ENCODE data around the gene USP9X. TPM values are rescaled to one million over a fixed set of nuclear protein-coding genes. Genes with fewer than 3 reads are reported as not detected.

The USP9X gene
- total and polyA plus RNA-seq, 8 donors = 6.3 to 55.2 (median 31.3) TPM

DNA sequence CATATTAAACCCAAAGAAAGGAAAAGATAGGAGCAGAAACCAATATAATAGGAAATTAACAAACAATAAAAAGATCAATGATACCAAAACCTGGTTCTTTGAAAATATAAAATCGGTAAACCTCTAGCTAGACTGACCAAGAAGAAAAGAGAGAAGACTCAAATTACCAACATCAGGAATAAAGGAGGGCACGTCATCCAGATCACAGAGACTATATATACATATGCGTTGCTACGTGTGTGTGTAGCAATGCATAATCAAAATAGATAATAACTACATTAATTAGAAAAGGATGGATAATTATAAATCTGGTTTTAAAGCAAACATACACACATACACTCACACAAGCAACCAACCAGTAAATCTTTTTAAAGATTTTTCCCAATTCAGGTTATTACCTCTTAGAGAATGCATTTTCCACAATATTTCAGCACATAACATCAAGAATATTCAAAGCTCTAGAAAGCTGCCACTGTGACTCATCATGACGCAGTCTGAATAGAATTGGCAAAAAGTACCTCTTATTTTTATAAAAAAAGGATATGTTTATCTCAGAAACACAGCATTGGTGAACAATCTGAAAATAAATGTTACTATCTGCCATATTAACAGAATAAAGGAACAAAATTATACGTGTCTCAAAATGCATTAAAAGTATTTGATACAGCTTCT, 41.4 kb upstream of the USP9X start:
- intact Hi-C loops (cut with DNase I) = no loop called here
- no peak overlapping the region for H3K27ac ChIP-seq
- no peaks in the 10 kb centered on the region for H3K9me3 ChIP-seq
- H3K4me3 ChIP-seq = no peak overlapping the region
- DNase-seq (no peak), ATAC-seq (no peak), FAIRE-seq (no peak)
- H3K4me1 ChIP-seq = no peaks in the 10 kb centered on the region
- TF ChIP-seq, protein P1, sequence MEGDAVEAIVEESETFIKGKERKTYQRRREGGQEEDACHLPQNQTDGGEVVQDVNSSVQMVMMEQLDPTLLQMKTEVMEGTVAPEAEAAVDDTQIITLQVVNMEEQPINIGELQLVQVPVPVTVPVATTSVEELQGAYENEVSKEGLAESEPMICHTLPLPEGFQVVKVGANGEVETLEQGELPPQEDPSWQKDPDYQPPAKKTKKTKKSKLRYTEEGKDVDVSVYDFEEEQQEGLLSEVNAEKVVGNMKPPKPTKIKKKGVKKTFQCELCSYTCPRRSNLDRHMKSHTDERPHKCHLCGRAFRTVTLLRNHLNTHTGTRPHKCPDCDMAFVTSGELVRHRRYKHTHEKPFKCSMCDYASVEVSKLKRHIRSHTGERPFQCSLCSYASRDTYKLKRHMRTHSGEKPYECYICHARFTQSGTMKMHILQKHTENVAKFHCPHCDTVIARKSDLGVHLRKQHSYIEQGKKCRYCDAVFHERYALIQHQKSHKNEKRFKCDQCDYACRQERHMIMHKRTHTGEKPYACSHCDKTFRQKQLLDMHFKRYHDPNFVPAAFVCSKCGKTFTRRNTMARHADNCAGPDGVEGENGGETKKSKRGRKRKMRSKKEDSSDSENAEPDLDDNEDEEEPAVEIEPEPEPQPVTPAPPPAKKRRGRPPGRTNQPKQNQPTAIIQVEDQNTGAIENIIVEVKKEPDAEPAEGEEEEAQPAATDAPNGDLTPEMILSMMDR (IDR thresholded peaks at IDR 0.05) = no peak
- peaks cover 0 to 14% (median 7%) of the 10 kb centered on the region in 4 donors for H3K27me3 ChIP-seq
- WGBS, 2 donors = 78 to 83% methylated on average over 6 of the region's 6 CpGs
- no peaks in the 10 kb centered on the region for H3K36me3 ChIP-seq

DNA sequence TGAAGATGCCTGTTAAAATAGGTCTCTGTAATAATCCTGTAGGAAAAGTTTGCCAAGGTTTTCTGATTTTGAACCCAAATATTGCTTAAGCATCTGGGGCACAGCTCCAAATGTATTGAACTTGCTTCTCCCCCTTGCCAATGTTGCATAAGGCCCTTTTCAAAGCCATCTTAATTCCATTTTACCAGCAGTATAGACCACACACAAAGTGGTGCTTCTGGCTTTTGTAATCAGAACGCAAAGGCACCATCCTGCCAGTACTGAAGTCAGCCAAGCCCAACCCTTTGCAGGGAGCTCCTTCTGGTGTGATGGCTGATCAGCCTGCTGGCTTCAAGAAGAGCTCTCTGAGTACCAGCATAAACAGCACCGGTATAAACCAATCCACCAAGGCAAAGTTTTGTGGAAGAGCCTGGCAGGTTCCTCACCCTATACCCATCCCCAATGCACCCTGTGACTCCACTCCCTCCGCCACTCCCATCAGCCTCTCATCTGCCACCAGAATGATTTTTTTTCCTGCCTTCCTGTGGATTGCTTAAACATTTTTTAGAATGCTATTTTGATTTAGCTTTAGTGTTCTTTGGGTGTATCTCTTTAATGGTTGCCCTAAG, 39.2 kb upstream of the USP9X start:
- WGBS, 2 donors = 42 to 63% methylated on average over 3 of the region's 3 CpGs
- FAIRE-seq = no peak
- H3K27ac ChIP-seq = no peak overlapping the region
- no peaks in the 10 kb centered on the region for H3K9me3 ChIP-seq
- peaks cover 0 to 15% (median 5%) of the 10 kb centered on the region in 4 donors for H3K27me3 ChIP-seq
- intact Hi-C loops (cut with DNase I) = no loop called here
- H3K4me3 ChIP-seq = no peak overlapping the region
- DNase-seq = no peak
- no peaks in the 10 kb centered on the region for H3K4me1 ChIP-seq
- TF ChIP-seq, protein P1 (IDR thresholded peaks at IDR 0.05) = no peak
- H3K36me3 ChIP-seq = no peaks in the 10 kb centered on the region
- peak in 2 of 4 donors; percentile 23 to 32 for ATAC-seq

DNA sequence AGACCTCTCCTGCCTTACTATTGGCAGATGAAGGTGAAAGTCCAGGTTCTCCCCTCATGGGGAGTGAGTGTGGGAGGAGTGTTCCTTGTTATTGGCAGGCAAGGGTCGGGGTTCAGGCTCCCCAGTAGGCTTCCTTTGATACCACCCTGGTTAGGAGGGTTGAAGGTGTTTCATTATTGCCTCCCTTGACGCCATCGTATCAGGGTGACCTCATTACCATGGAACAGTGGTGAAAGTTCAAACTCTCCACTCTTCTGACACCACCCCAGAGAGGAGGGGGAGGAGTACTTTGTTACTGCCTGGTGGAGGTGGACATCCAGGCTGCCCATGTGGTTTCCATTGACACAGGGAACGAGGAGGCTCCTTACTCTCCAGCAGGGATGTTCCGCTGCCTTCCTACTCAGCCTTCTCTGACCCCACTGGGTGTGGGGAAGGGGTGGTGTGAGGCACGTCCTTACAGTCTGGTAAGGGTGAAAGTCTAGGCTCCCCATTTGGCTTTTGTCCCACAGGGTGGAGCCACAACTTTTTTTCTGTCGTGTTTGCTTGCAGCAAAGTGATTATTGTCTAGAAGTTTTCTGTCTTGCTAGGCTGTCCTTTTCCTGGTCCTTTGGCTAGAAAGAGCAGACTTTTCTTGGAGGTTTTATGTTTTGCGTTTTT, 37.2 kb upstream of the USP9X start:
- Histone ChIP-seq H3K27ac (no peak overlapping the region), H3K36me3 (no peaks in the 10 kb centered on the region), H3K4me3 (no peak overlapping the region), H3K9me3 (no peaks in the 10 kb centered on the region), H3K4me1 (no peaks in the 10 kb centered on the region), H3K27me3 (peaks cover 0 to 15% (median 5%) of the 10 kb centered on the region in 4 donors)
- 69 to 73% methylated on average over 8 of the region's 8 CpGs for WGBS, 2 donors
- intact Hi-C loops (cut with DNase I) = no loop called here
- ATAC-seq (no peak), FAIRE-seq (no peak), DNase-seq (no peak)
- TF ChIP-seq, protein P1 (IDR thresholded peaks at IDR 0.05) = no peak

DNA sequence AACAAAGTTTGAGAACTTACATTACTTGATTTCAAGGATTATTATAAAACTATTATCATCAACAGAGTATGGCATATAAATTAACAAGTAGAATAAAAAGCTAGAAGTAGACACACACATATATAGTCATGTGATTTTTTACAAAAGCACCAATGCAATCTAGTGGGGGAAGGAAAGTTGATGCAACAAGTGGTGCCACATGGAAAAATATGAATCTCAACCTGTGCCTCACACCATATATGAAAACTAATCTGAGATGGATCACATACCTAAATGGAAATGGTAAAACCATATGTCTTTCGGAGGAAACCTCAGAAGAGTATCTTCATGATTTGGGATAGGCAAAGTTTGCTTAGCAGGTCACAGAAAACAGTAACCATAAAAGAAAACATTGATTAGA, 34.9 kb upstream of the USP9X start:
- Histone ChIP-seq H3K36me3 (no peaks in the 10 kb centered on the region), H3K27ac (no peak overlapping the region), H3K27me3 (peaks cover 0 to 28% (median 2%) of the 10 kb centered on the region in 4 donors), H3K4me1 (no peaks in the 10 kb centered on the region), H3K4me3 (no peak overlapping the region), H3K9me3 (no peaks in the 10 kb centered on the region)
- no peak for FAIRE-seq
- TF ChIP-seq, protein P1 (IDR thresholded peaks at IDR 0.05) = no peak
- DNase-seq = no peak
- 91 to 96% methylated on average over 1 of the region's 1 CpG for WGBS, 2 donors
- intact Hi-C loops (cut with DNase I) = no loop called here
- ATAC-seq = no peak

All from pancreas (tissue), 10 donors.